GM06990 (cell line): ENCODE measurements around the gene MINK1.
"Not testable (repeated sequence)": the region's sequence is repeated elsewhere in the genome, so short reads cannot be mapped to it uniquely, and the experiment has no call there.

Experiments used
- DNase-seq: peaks from one replicate; pipeline ENCODE4 v3.0.0-alpha.2; 2011; ENCODE audit not compliant: insufficient read length; ENCODE audit errors: extremely low read depth
- H3K27me3 ChIP-seq: replicated peaks from 2 replicates; pipeline ENCODE4 v1.6.0; 2011; ENCODE audit warnings: low read length; ENCODE audit not compliant: control insufficient read depth, insufficient read depth
- H3K36me3 ChIP-seq: 2 replicates; pipeline ENCODE4 v1.5.1; 2011; ENCODE audit warnings: low read length; ENCODE audit not compliant: control insufficient read depth, insufficient read depth
- H3K4me3 ChIP-seq: replicated peaks from 2 replicates; pipeline ENCODE4 v1.5.1; 2011; ENCODE audit warnings: low read depth, mild to moderate bottlenecking, control low read depth, low read length
- CTCF ChIP-seq: IDR thresholded peaks from 2 replicates; pipeline ENCODE4 v1.5.1; 2011; ENCODE audit warnings: low read length, control low read depth, mild to moderate bottlenecking, inconsistent platforms; ENCODE audit not compliant: insufficient read depth, poor library complexity, severe bottlenecking

The MINK1 gene

GRCh38 chr17:4827399-4827798 is 5.7 kb upstream of the MINK1 start:
- no peaks in the 10 kb centered on the region for H3K36me3 ChIP-seq
- TF ChIP-seq CTCF: no peak
- no peaks in the 10 kb centered on the region for H3K27me3 ChIP-seq
- H3K4me3 ChIP-seq: no peak overlapping the region
- no peak for DNase-seq

- H3K36me3 ChIP-seq, H3K27me3 ChIP-seq, DNase-seq: not testable (repeated sequence)
- H3K4me3 ChIP-seq: peak overlapping the region; percentile 87
Observed at GRCh38 chr17:4832829-4833177, 337 bp upstream of the MINK1 start.

- no peaks in the 10 kb centered on the region for H3K27me3 ChIP-seq
- peaks cover 9% of the 10 kb centered on the region for H3K36me3 ChIP-seq
- no peak for TF ChIP-seq CTCF
- DNase-seq: no peak
- H3K4me3 ChIP-seq: peak overlapping the region; percentile 87
Observed at GRCh38 chr17:4833941-4834680, 971 bp downstream of the MINK1 start.

GRCh38 chr17:4834681-4835020 is 1.5 kb downstream of the MINK1 start:
- no peaks in the 10 kb centered on the region for H3K27me3 ChIP-seq
- H3K4me3 ChIP-seq: peak overlapping the region; percentile 87
- peaks cover 9% of the 10 kb centered on the region for H3K36me3 ChIP-seq
- no peak for TF ChIP-seq CTCF
- no peak for DNase-seq

- H3K36me3 ChIP-seq: peaks cover 9% of the 10 kb centered on the region
- no peak for TF ChIP-seq CTCF
- DNase-seq: no peak
- no peaks in the 10 kb centered on the region for H3K27me3 ChIP-seq
- H3K4me3 ChIP-seq: no peak overlapping the region
Observed at GRCh38 chr17:4836221-4836620, 3.1 kb downstream of the MINK1 start.

GRCh38 chr17:4837471-4838308 is 4.5 kb downstream of the MINK1 start:
- TF ChIP-seq CTCF: no peak
- Histone ChIP-seq H3K36me3 (peaks cover 9% of the 10 kb centered on the region), H3K4me3 (no peak overlapping the region), H3K27me3 (no peaks in the 10 kb centered on the region)
- no peak for DNase-seq
